Measurements from ENCODE around the gene MGRN1. TPM values are rescaled to one million over a fixed set of nuclear protein-coding genes. Genes with fewer than 3 reads are reported as not detected.

MGRN1 gene
- total RNA-seq, 2 donors from 2014 or later = 66.9 to 71.4 TPM

DNA sequence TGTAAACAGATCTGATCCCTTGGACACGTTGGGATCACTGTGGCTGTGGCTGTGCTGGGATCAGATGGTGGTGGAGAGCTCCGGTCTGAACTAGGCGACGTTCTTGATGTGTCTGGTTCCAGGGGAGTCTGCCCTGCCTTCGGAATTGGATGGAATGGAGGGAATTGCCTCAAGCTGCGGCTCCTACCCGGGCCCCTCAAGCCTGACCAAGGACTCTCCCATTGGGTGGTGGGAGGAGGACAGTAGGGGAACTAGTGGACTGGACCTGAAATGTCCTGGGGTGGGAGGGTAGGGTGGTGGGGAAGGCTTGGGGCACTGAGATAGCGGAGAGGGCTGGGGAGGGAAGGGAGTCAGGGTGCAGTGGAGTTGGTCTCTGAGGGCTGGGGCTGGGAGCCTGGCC lies 6.7 kb upstream of the MGRN1 start:
- peaks cover 14% of the 10 kb centered on the region for H3K4me1 ChIP-seq (ENCODE audit: control insufficient read depth, insufficient read depth, low read length)
- TF ChIP-seq, protein P1, sequence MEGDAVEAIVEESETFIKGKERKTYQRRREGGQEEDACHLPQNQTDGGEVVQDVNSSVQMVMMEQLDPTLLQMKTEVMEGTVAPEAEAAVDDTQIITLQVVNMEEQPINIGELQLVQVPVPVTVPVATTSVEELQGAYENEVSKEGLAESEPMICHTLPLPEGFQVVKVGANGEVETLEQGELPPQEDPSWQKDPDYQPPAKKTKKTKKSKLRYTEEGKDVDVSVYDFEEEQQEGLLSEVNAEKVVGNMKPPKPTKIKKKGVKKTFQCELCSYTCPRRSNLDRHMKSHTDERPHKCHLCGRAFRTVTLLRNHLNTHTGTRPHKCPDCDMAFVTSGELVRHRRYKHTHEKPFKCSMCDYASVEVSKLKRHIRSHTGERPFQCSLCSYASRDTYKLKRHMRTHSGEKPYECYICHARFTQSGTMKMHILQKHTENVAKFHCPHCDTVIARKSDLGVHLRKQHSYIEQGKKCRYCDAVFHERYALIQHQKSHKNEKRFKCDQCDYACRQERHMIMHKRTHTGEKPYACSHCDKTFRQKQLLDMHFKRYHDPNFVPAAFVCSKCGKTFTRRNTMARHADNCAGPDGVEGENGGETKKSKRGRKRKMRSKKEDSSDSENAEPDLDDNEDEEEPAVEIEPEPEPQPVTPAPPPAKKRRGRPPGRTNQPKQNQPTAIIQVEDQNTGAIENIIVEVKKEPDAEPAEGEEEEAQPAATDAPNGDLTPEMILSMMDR (conservative IDR thresholded peaks at IDR 0.05) = no peak
- 95 to 96% methylated on average over 6 to 8 of the region's 8 CpGs for WGBS, 2 experiments (ENCODE audit: insufficient coverage in 1 of 2, insufficient read length in 1 of 2)
- Mint-ChIP-seq H3K36me3 (ENCODE audit: low read depth) (no peaks in the 10 kb centered on the region), H3K4me1 (peaks cover 21% of the 10 kb centered on the region), H3K9me3 (no peaks in the 10 kb centered on the region), H3K27me3 (ENCODE audit: insufficient read depth) (no peaks in the 10 kb centered on the region), H3K27ac (peak overlapping the region; percentile 100), H3K4me3 (peak overlapping the region; percentile 77)
- peak; percentile 52 for DNase-seq
- H3K36me3 ChIP-seq (ENCODE audit: control insufficient read depth, insufficient read depth, low read length) = no peaks in the 10 kb centered on the region
- no peaks in the 10 kb centered on the region for H3K9me3 ChIP-seq (ENCODE audit: control insufficient read depth, low read length)
- H3K9ac ChIP-seq (ENCODE audit: extremely low read depth, low read length, poor library complexity, severe bottlenecking) = no peak overlapping the region
- no peak overlapping the region for H3K4me3 ChIP-seq (ENCODE audit: low read length)
- no peaks in the 10 kb centered on the region for H3K27me3 ChIP-seq (ENCODE audit: control insufficient read depth, insufficient read depth, low read length, poor library complexity, severe bottlenecking)
- H3K27ac ChIP-seq (ENCODE audit: low read depth, low read length) = no peak overlapping the region

DNA sequence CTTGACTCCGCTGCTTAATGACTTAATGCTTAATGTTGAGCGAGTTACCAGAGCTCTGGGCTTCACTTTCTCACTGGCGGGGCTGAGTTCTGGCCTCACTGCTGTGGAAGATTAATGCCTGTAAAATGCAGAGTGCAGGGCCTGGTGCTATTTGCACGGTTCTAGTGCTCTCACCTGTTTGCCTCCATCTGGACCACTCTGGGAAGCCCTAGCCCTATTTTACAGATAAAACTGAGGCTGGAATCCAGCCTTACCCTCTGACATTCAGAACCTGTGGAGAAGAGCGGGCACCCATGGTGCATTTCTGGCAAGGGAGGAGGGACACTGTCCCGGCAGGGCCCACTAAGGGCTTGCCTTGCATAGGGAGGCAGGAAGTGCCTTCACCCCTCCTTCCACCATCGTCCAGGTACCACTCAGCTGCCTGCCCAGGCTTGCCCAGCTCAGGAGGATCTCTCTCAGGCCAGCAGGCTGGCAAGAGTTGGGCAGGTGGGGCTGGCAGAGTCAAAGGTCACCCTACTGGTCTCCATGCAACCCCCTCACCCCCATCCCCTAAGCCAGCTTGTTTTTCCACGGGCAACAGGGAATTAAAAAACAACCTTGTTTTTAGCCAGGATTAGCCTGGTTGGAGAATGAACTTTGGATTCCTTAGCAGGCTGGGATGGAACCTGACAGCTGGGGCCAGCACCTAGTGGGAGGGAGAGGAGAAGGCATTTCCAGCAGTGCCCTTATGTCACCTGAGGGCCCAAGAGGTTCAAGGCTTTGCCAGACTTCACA lies 5.8 kb upstream of the MGRN1 start:
- Mint-ChIP-seq H3K4me1 (peaks cover 15% of the 10 kb centered on the region), H3K27ac (peak overlapping the region; percentile 61), H3K4me3 (no peak overlapping the region), H3K36me3 (ENCODE audit: low read depth) (no peaks in the 10 kb centered on the region), H3K9me3 (no peaks in the 10 kb centered on the region), H3K27me3 (ENCODE audit: insufficient read depth) (no peaks in the 10 kb centered on the region)
- no peak overlapping the region for H3K27ac ChIP-seq (ENCODE audit: low read depth, low read length)
- DNase-seq = peak; percentile 49
- no peaks in the 10 kb centered on the region for H3K9me3 ChIP-seq (ENCODE audit: control insufficient read depth, low read length)
- H3K9ac ChIP-seq (ENCODE audit: extremely low read depth, low read length, poor library complexity, severe bottlenecking) = no peak overlapping the region
- no peaks in the 10 kb centered on the region for H3K27me3 ChIP-seq (ENCODE audit: control insufficient read depth, insufficient read depth, low read length, poor library complexity, severe bottlenecking)
- no peaks in the 10 kb centered on the region for H3K36me3 ChIP-seq (ENCODE audit: control insufficient read depth, insufficient read depth, low read length)
- peaks cover 10% of the 10 kb centered on the region for H3K4me1 ChIP-seq (ENCODE audit: control insufficient read depth, insufficient read depth, low read length)
- H3K4me3 ChIP-seq (ENCODE audit: low read length) = no peak overlapping the region
- 92 to 96% methylated on average over 6 to 8 of the region's 8 CpGs for WGBS, 2 experiments (ENCODE audit: insufficient coverage in 1 of 2, insufficient read length in 1 of 2)
- TF ChIP-seq, protein P1 (conservative IDR thresholded peaks at IDR 0.05) = peak; percentile 16

DNA sequence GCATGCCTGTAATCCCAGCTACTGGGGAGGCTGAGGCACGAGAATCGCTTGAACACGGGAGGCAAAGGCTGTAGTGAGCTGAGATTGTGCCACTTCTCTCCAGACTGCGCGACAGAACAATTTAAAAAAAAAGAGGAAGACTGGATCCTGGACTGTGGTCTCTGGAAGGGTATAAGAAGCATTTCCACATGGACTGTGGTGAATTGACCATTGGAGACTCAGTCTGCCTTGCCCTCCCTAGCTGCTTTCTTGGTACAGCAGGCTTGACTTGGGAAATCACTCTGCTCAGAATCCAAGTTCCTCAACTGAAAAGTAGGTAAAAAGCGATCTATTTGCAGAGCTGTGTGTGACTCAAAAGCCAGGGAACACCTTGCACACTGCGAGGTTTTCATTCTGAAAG lies 1.0 kb upstream of the MGRN1 start:
- Mint-ChIP-seq H3K36me3 (ENCODE audit: low read depth) (peaks cover 11% of the 10 kb centered on the region), H3K27me3 (ENCODE audit: insufficient read depth) (no peaks in the 10 kb centered on the region), H3K4me3 (no peak overlapping the region), H3K27ac (no peak overlapping the region), H3K9me3 (no peaks in the 10 kb centered on the region), H3K4me1 (peaks cover 15% of the 10 kb centered on the region)
- H3K9ac ChIP-seq (ENCODE audit: extremely low read depth, low read length, poor library complexity, severe bottlenecking) = no peak overlapping the region
- no peak overlapping the region for H3K27ac ChIP-seq (ENCODE audit: low read depth, low read length)
- H3K4me1 ChIP-seq (ENCODE audit: control insufficient read depth, insufficient read depth, low read length) = peaks cover 10% of the 10 kb centered on the region
- no peaks in the 10 kb centered on the region for H3K27me3 ChIP-seq (ENCODE audit: control insufficient read depth, insufficient read depth, low read length, poor library complexity, severe bottlenecking)
- H3K36me3 ChIP-seq (ENCODE audit: control insufficient read depth, insufficient read depth, low read length) = peaks cover 11% of the 10 kb centered on the region
- no peaks in the 10 kb centered on the region for H3K9me3 ChIP-seq (ENCODE audit: control insufficient read depth, low read length)
- H3K4me3 ChIP-seq (ENCODE audit: low read length) = no peak overlapping the region
- TF ChIP-seq, protein P1 (conservative IDR thresholded peaks at IDR 0.05) = no peak
- no peak for DNase-seq
- WGBS, 2 experiments (ENCODE audit: insufficient coverage in 1 of 2, insufficient read length in 1 of 2) = 92 to 94% methylated on average over 7 of the region's 7 CpGs
